ENCODE measurements around the gene RAPGEF2. TPM values are rescaled to one million over a fixed set of nuclear protein-coding genes. Genes with fewer than 3 reads are reported as not detected.

The RAPGEF2 gene
- total and polyA plus RNA-seq, 2 donors (not counting 1 experiment from before 2014, with no cell fraction given): 10.9 to 45.8 TPM

DNA sequence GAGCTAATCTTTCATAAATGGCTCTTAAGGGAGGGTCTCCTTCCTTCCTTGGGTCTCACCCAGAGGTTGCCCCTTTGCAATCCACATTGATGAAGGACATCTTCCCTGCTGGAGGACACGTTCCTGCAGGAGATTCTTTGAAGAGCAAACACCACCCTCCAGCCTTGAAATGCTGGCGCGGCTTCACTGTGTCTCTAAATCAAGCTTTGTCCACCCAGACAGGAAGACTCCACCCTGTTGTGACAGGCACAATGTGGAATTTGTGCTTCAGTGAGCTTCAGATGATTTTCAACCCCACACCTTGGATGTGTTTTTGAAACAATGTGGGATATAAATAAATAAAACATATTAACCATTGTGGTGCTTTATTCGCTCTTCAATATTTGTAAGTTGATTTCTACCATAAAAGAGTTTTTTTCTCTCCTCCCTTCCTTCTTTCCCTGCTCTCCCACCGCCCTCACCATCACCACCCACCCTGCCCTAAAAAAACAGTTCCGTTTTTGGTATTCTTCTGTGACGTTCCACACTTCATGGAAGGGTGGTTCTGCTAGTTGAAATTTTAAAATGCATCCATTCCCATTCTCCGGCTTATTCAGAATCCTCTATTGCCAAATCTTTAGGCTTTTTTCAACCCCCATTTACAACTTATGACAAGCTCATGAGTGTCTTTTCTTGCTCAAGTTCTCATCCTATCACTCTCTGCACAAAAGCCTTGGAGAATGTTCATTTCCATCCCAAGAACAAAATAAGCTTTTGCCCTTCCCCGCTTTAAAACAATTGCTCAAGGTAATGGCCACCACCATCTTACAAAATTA lies 264.3 kb downstream of the RAPGEF2 start:
- Mint-ChIP-seq H3K4me1 (peaks cover 14% of the 10 kb centered on the region), H3K27ac (no peak overlapping the region), H3K4me3 (peak overlapping the region; percentile 1), H3K27me3 (peaks cover 4% of the 10 kb centered on the region), H3K9me3 (ENCODE audit: insufficient read depth) (no peaks in the 10 kb centered on the region)
- 30% methylated on average over 4 of the region's 9 CpGs for WGBS (ENCODE audit: insufficient coverage)
- Histone ChIP-seq H3K9ac (ENCODE audit: low read length) (no peak overlapping the region), H3K79me2 (ENCODE audit: control insufficient read depth, insufficient read depth, low read length) (no peaks in the 10 kb centered on the region), H3K36me3 (replicated peaks in 1 of 2; ENCODE audit: control extremely low read depth in 1 of 2, control insufficient read depth in 1 of 2, extremely low read depth in 1 of 2, insufficient read depth in 2 of 2, low read length in 1 of 2) (no peaks in the 10 kb centered on the region), H3K27ac (ENCODE audit: low read length in 2 of 2) (no peak overlapping the region), H2AFZ (ENCODE audit: insufficient read depth, low read depth, low read length, poor library complexity, severe bottlenecking) (no peak overlapping the region), H3K4me2 (replicated peaks; ENCODE audit: low read depth, low read length, poor library complexity, severe bottlenecking) (no peak overlapping the region), H3K4me1 (ENCODE audit: control insufficient read depth in 2 of 2, insufficient read depth in 2 of 2, low read length in 2 of 2) (peaks cover 5 to 7% of the 10 kb centered on the region in 2 donors), H3K4me3 (ENCODE audit: control extremely low read depth in 1 of 5, extremely low read depth in 1 of 5, insufficient read depth in 1 of 5, low read depth in 2 of 5, low read length in 4 of 5) (no peak overlapping the region), H3K27me3 (replicated peaks in 1 of 4; ENCODE audit: control extremely low read depth in 1 of 4, control insufficient read depth in 3 of 4, insufficient read depth in 4 of 4, low read length in 3 of 4) (peaks cover 0 to 6% (median 0%) of the 10 kb centered on the region in 4 experiments), H4K20me1 (ENCODE audit: control insufficient read depth, insufficient read depth, low read length, poor library complexity, severe bottlenecking) (no peaks in the 10 kb centered on the region), H3K9me3 (ENCODE audit: control extremely low read depth in 1 of 3, control insufficient read depth in 2 of 3, insufficient read depth in 1 of 3, low read length in 2 of 3) (no peaks in the 10 kb centered on the region)
- TF ChIP-seq, protein P1, sequence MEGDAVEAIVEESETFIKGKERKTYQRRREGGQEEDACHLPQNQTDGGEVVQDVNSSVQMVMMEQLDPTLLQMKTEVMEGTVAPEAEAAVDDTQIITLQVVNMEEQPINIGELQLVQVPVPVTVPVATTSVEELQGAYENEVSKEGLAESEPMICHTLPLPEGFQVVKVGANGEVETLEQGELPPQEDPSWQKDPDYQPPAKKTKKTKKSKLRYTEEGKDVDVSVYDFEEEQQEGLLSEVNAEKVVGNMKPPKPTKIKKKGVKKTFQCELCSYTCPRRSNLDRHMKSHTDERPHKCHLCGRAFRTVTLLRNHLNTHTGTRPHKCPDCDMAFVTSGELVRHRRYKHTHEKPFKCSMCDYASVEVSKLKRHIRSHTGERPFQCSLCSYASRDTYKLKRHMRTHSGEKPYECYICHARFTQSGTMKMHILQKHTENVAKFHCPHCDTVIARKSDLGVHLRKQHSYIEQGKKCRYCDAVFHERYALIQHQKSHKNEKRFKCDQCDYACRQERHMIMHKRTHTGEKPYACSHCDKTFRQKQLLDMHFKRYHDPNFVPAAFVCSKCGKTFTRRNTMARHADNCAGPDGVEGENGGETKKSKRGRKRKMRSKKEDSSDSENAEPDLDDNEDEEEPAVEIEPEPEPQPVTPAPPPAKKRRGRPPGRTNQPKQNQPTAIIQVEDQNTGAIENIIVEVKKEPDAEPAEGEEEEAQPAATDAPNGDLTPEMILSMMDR (IDR thresholded peaks at IDR 0.05): no peak
- TF ChIP-seq EZH2 (IDR thresholded peaks at IDR 0.05; ENCODE audit: borderline replicate concordance, insufficient read depth, low read depth, low read length, poor library complexity, severe bottlenecking): no peak
- ATAC-seq (ENCODE audit: low read depth) (no peak), DNase-seq (no peak)
- CTCF ChIA-PET: no interaction called here
- POLR2A ChIA-PET: no interaction called here
- intact Hi-C loops (cut with micrococcal nuclease): no loop called here

DNA sequence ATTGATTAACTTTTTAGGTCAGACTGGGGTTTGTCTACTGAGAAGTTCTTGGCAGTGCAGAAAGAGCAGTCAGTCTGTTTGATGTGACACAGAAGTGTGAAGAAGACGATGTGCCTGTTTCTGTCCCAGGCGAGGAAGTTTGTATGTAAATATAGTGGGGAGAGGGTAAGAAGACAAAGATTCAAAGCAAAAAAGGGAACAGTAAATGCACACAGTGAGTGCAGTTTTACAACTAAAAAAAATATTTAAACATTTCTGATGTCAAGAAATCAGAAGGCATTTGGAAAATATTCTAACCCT lies 264.9 kb downstream of the RAPGEF2 start:
- H4K20me1 ChIP-seq (ENCODE audit: control insufficient read depth, insufficient read depth, low read length, poor library complexity, severe bottlenecking): no peaks in the 10 kb centered on the region
- Mint-ChIP-seq H3K4me3 (peak overlapping the region; percentile 1), H3K9me3 (ENCODE audit: insufficient read depth) (no peaks in the 10 kb centered on the region), H3K27ac (no peak overlapping the region), H3K4me1 (peaks cover 14% of the 10 kb centered on the region), H3K27me3 (peaks cover 4% of the 10 kb centered on the region)
- intact Hi-C loops (cut with micrococcal nuclease): no loop called here
- H2AFZ ChIP-seq (ENCODE audit: insufficient read depth, low read depth, low read length, poor library complexity, severe bottlenecking): no peak overlapping the region
- WGBS (ENCODE audit: insufficient coverage): no CpG with 5 or more reads among the region's 2 CpGs
- POLR2A ChIA-PET: no interaction called here
- no peak overlapping the region for H3K9ac ChIP-seq (ENCODE audit: low read length)
- CTCF ChIA-PET: no interaction called here
- H3K4me2 ChIP-seq (replicated peaks; ENCODE audit: low read depth, low read length, poor library complexity, severe bottlenecking): no peak overlapping the region
- H3K27me3 ChIP-seq (replicated peaks in 1 of 4; ENCODE audit: control extremely low read depth in 1 of 4, control insufficient read depth in 3 of 4, insufficient read depth in 4 of 4, low read length in 3 of 4): peaks cover 0 to 6% (median 0%) of the 10 kb centered on the region in 4 experiments
- DNase-seq (no peak), ATAC-seq (ENCODE audit: low read depth) (no peak)
- no peaks in the 10 kb centered on the region for H3K36me3 ChIP-seq (replicated peaks in 1 of 2; ENCODE audit: control extremely low read depth in 1 of 2, control insufficient read depth in 1 of 2, extremely low read depth in 1 of 2, insufficient read depth in 2 of 2, low read length in 1 of 2)
- TF ChIP-seq, protein P1 (IDR thresholded peaks at IDR 0.05): no peak
- no peak for TF ChIP-seq EZH2 (IDR thresholded peaks at IDR 0.05; ENCODE audit: borderline replicate concordance, insufficient read depth, low read depth, low read length, poor library complexity, severe bottlenecking)
- no peaks in the 10 kb centered on the region for H3K79me2 ChIP-seq (ENCODE audit: control insufficient read depth, insufficient read depth, low read length)
- peaks cover 5 to 7% of the 10 kb centered on the region in 2 donors for H3K4me1 ChIP-seq (ENCODE audit: control insufficient read depth in 2 of 2, insufficient read depth in 2 of 2, low read length in 2 of 2)
- H3K9me3 ChIP-seq (ENCODE audit: control extremely low read depth in 1 of 3, control insufficient read depth in 2 of 3, insufficient read depth in 1 of 3, low read length in 2 of 3): no peaks in the 10 kb centered on the region
- no peak overlapping the region for H3K4me3 ChIP-seq (ENCODE audit: control extremely low read depth in 1 of 5, extremely low read depth in 1 of 5, insufficient read depth in 1 of 5, low read depth in 2 of 5, low read length in 4 of 5)
- H3K27ac ChIP-seq (ENCODE audit: low read length in 2 of 2): no peak overlapping the region

Data from B cell (primary cell).